ENCODE measurements around the gene AKAP13. TPM values are rescaled to one million over a fixed set of nuclear protein-coding genes. Genes with fewer than 3 reads are reported as not detected.

AKAP13 gene
- polyA plus RNA-seq, 1 experiment: 13.6 TPM

GRCh38 chr15:85681386-85681785, 301.0 kb downstream of the AKAP13 start:
- H3K27me3 ChIP-seq (ENCODE audit: control insufficient read depth, insufficient read depth, low read length): no peaks in the 10 kb centered on the region
- no peak overlapping the region for H3K4me3 ChIP-seq (ENCODE audit: low read depth, low read length)
- no peak for DNase-seq (ENCODE audit: low read depth)
- CTCF ChIA-PET: no interaction called here
- peaks cover 2% of the 10 kb centered on the region; the same call in 1 of the 2 replicates for H3K36me3 ChIP-seq (ENCODE audit: control insufficient read depth, insufficient read depth, low read length)
- TF ChIP-seq, protein P1, sequence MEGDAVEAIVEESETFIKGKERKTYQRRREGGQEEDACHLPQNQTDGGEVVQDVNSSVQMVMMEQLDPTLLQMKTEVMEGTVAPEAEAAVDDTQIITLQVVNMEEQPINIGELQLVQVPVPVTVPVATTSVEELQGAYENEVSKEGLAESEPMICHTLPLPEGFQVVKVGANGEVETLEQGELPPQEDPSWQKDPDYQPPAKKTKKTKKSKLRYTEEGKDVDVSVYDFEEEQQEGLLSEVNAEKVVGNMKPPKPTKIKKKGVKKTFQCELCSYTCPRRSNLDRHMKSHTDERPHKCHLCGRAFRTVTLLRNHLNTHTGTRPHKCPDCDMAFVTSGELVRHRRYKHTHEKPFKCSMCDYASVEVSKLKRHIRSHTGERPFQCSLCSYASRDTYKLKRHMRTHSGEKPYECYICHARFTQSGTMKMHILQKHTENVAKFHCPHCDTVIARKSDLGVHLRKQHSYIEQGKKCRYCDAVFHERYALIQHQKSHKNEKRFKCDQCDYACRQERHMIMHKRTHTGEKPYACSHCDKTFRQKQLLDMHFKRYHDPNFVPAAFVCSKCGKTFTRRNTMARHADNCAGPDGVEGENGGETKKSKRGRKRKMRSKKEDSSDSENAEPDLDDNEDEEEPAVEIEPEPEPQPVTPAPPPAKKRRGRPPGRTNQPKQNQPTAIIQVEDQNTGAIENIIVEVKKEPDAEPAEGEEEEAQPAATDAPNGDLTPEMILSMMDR (IDR thresholded peaks at IDR 0.05; ENCODE audit: insufficient read depth, low read depth, low read length): no peak
- POLR2A ChIA-PET: no interaction called here

GRCh38 chr15:85684174-85684710, 303.8 kb downstream of the AKAP13 start:
- TF ChIP-seq, protein P1 (IDR thresholded peaks at IDR 0.05; ENCODE audit: insufficient read depth, low read depth, low read length): no peak
- H3K4me3 ChIP-seq (ENCODE audit: low read depth, low read length): no peak overlapping the region
- peaks cover 2% of the 10 kb centered on the region; the same call in 1 of the 2 replicates for H3K36me3 ChIP-seq (ENCODE audit: control insufficient read depth, insufficient read depth, low read length)
- H3K27me3 ChIP-seq (ENCODE audit: control insufficient read depth, insufficient read depth, low read length): no peaks in the 10 kb centered on the region
- POLR2A ChIA-PET: no interaction called here
- DNase-seq (ENCODE audit: low read depth): no peak
- CTCF ChIA-PET: no interaction called here

DNA sequence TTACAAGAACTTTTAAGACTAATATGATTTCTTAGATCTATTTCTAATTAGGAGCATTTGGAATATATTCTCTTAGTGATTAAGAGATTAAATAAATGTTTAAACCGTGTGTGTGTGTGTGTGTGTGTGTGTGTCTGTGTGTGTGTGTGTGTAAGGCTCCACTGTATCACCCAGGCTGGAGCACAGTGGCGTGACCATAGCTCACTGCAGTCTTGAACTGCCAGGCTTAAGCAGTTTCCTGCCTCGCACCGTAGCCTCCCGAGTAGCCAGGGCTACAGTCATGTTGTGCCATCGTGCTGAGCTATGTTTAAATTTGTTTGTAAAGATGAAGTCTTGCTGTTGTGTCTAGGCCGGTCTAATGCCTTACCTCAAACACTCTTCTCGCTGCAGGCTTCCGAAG, 305.0 kb downstream of the AKAP13 start:
- TF ChIP-seq, protein P1 (IDR thresholded peaks at IDR 0.05; ENCODE audit: insufficient read depth, low read depth, low read length): no peak
- CTCF ChIA-PET: no interaction called here
- POLR2A ChIA-PET: no interaction called here
- no peak for DNase-seq (ENCODE audit: low read depth)
- no peak overlapping the region for H3K4me3 ChIP-seq (ENCODE audit: low read depth, low read length)
- H3K36me3 ChIP-seq (ENCODE audit: control insufficient read depth, insufficient read depth, low read length): peaks cover 2% of the 10 kb centered on the region; the same call in 1 of the 2 replicates
- no peaks in the 10 kb centered on the region for H3K27me3 ChIP-seq (ENCODE audit: control insufficient read depth, insufficient read depth, low read length)

- DNase-seq (ENCODE audit: low read depth): no peak
- Histone ChIP-seq H3K36me3 (ENCODE audit: control insufficient read depth, insufficient read depth, low read length) (peaks cover 2% of the 10 kb centered on the region; the same call in 1 of the 2 replicates), H3K27me3 (ENCODE audit: control insufficient read depth, insufficient read depth, low read length) (no peaks in the 10 kb centered on the region), H3K4me3 (ENCODE audit: low read depth, low read length) (no peak overlapping the region)
- CTCF ChIA-PET: no interaction called here
- POLR2A ChIA-PET: interaction anchor here (0.6 kb wide), 1 partner anchor 743 kb away, joined by 11 read pairs; no protein-coding TSS in a partner anchor
- TF ChIP-seq, protein P1 (IDR thresholded peaks at IDR 0.05; ENCODE audit: insufficient read depth, low read depth, low read length): no peak
These were observed 306.9 kb downstream of the AKAP13 start for GRCh38 chr15:85687329-85687728.

DNA sequence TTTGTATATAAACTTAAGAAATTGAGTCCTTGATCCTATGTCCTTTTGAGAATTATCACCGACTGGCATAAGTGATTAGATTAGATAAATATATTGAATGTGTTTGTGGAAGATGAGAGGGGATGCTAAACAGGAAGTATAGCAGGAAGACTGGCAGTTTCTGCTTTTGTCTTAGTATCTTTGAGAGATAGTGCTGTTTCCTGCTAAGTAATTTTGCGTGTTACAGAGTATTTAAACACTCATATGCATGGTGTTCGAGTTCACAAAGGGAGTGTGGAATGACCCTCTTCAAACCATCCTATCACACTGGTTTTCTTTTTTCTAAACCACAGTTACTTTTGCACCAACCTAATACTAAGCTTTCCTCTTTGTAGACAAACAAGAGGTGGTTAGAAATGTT, 308.3 kb downstream of the AKAP13 start:
- ChIA-PET CTCF (interaction anchor here (0.9 kb wide), 1 partner anchor 11 kb away, joined by 3 read pairs; no protein-coding TSS in a partner anchor), POLR2A (no interaction called here)
- Histone ChIP-seq H3K27me3 (ENCODE audit: control insufficient read depth, insufficient read depth, low read length) (no peaks in the 10 kb centered on the region), H3K36me3 (ENCODE audit: control insufficient read depth, insufficient read depth, low read length) (peaks cover 2% of the 10 kb centered on the region; the same call in 1 of the 2 replicates), H3K4me3 (ENCODE audit: low read depth, low read length) (no peak overlapping the region)
- DNase-seq (ENCODE audit: low read depth): no peak
- TF ChIP-seq, protein P1 (IDR thresholded peaks at IDR 0.05; ENCODE audit: insufficient read depth, low read depth, low read length): no peak

All from BJ (cell line).